Measurements from ENCODE around the gene PRKN. TPM values are rescaled to one million over a fixed set of nuclear protein-coding genes. Genes with fewer than 3 reads are reported as not detected.

The PRKN gene
- total RNA-seq, 1 experiment from 2014 or later: 0.46 TPM

DNA sequence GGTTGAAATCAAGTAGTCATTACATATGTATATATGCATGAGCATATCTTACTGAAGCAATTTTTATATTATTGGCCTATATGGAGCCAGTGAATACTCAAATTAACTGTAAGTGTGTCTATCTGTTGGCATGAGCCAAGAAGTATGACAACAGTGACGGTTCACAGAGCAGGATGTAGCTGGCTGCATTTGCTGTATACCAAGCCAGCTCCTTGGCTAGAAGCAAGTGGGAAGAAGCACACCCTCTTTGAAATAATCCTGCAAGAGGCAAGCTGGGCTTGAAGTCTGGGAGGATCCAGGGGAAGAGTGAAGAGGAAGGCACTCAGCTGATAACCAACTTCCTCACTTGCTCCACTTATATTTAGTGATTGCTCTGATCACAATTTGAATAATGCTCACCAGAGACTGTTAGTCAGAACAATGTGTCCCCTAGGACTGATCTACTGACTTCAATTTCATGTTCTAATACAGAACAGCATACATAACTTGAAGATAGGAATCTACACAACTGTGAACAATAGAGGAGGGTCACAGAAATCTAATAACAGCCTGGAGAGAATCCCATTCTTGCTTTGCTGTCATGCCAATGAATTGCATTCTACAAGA lies 497.3 kb downstream of the PRKN start:
- POLR2A ChIA-PET: no interaction called here
- CTCF ChIA-PET: no interaction called here
- H3K36me3 ChIP-seq (ENCODE audit: control insufficient read depth, insufficient read depth, low read length): no peaks in the 10 kb centered on the region
- no peaks in the 10 kb centered on the region for H3K9me3 ChIP-seq (ENCODE audit: control insufficient read depth, insufficient read depth, low read depth, low read length)
- ATAC-seq: no peak
- TF ChIP-seq CTCF (IDR thresholded peaks at IDR 0.05) (no peak), POLR2AphosphoS5 (IDR thresholded peaks at IDR 0.05; ENCODE audit: low read depth, low read length) (no peak), REST (IDR thresholded peaks at IDR 0.05; ENCODE audit: insufficient read depth in 1 of 2, low read depth in 2 of 2, low read length in 1 of 2) (no peak), SIN3A (IDR thresholded peaks at IDR 0.05; ENCODE audit: borderline replicate concordance, insufficient read depth, low read depth, low read length) (no peak), TCF7L2 (IDR thresholded peaks at IDR 0.05; ENCODE audit: low read depth, low read length) (no peak)
- BruUV-seq (replicated peaks): no TSS peak
- in situ Hi-C loops (cut with HindIII; ENCODE audit: low pct_unique_long_range_greater_than_20kb, low sequenced_read_pairs) (no loop called here), intact Hi-C loops (cut with micrococcal nuclease; ENCODE audit: unreplicated experiment) (no loop called here)
- no peak overlapping the region for H3K27ac ChIP-seq (ENCODE audit: low read length)
- no peak overlapping the region for H3K4me3 ChIP-seq (ENCODE audit: low read depth in 2 of 2, low read length in 2 of 2)
- no peak for DNase-seq (ENCODE audit: low read depth, low spot score)
- no peaks in the 10 kb centered on the region for H3K27me3 ChIP-seq (ENCODE audit: control insufficient read depth, insufficient read depth, low read length)
- no peaks in the 10 kb centered on the region for H3K4me1 ChIP-seq (ENCODE audit: control insufficient read depth, insufficient read depth, low read length)

- Histone ChIP-seq H3K36me3 (ENCODE audit: control insufficient read depth, insufficient read depth, low read length) (no peaks in the 10 kb centered on the region), H3K4me3 (ENCODE audit: low read depth in 2 of 2, low read length in 2 of 2) (no peak overlapping the region), H3K9me3 (ENCODE audit: control insufficient read depth, insufficient read depth, low read depth, low read length) (no peaks in the 10 kb centered on the region), H3K4me1 (ENCODE audit: control insufficient read depth, insufficient read depth, low read length) (no peaks in the 10 kb centered on the region), H3K27me3 (ENCODE audit: control insufficient read depth, insufficient read depth, low read length) (no peaks in the 10 kb centered on the region), H3K27ac (ENCODE audit: low read length) (no peak overlapping the region)
- TF ChIP-seq TCF7L2 (IDR thresholded peaks at IDR 0.05; ENCODE audit: low read depth, low read length) (no peak), CTCF (IDR thresholded peaks at IDR 0.05) (no peak), POLR2AphosphoS5 (IDR thresholded peaks at IDR 0.05; ENCODE audit: low read depth, low read length) (no peak), REST (IDR thresholded peaks at IDR 0.05; ENCODE audit: insufficient read depth in 1 of 2, low read depth in 2 of 2, low read length in 1 of 2) (no peak), SIN3A (IDR thresholded peaks at IDR 0.05; ENCODE audit: borderline replicate concordance, insufficient read depth, low read depth, low read length) (no peak)
- ChIA-PET CTCF (interaction anchor here (0.6 kb wide), 1 partner anchor 235 kb away, joined by 6 read pairs; no protein-coding TSS in a partner anchor), POLR2A (no interaction called here)
- intact Hi-C loops (cut with micrococcal nuclease; ENCODE audit: unreplicated experiment): no loop called here
- in situ Hi-C loops (cut with HindIII; ENCODE audit: low pct_unique_long_range_greater_than_20kb, low sequenced_read_pairs): no loop called here
- no peak for ATAC-seq
- no peak for DNase-seq (ENCODE audit: low read depth, low spot score)
- no TSS peak for BruUV-seq (replicated peaks)
Measured at GRCh38 chr6:162229093-162229492, 498.5 kb downstream of the PRKN start.
